Osteoblast (primary cell): Measurements from ENCODE around the gene DBN1. TPM values are rescaled to one million over a fixed set of nuclear protein-coding genes. Genes with fewer than 3 reads are reported as not detected.
"Not testable (repeated sequence)": the region's sequence is repeated elsewhere in the genome, so short reads cannot be mapped to it uniquely, and the experiment has no call there.

ENCODE experiments used
- DNase-seq: peaks from one replicate; pipeline ENCODE4 v3.0.0; 2011; ENCODE audit warnings: low spot score, mixed read lengths; ENCODE audit not compliant: insufficient read length; ENCODE audit errors: missing footprints
- H2AFZ ChIP-seq: 2 replicates; pipeline ENCODE4 v1.6.0; 2011; ENCODE audit warnings: mild to moderate bottlenecking, low read length
- H3K27ac ChIP-seq: 2 replicates; pipeline ENCODE4 v1.5.1; 2011; ENCODE audit warnings: mild to moderate bottlenecking, low read depth, low read length, moderate library complexity
- H3K27me3 ChIP-seq: 2 replicates; pipeline ENCODE4 v1.6.0; 2012; ENCODE audit warnings: mild to moderate bottlenecking, control low read depth, inconsistent platforms, low read length, moderate library complexity; ENCODE audit not compliant: insufficient read depth
- H3K36me3 ChIP-seq: 2 replicates; pipeline ENCODE4 v1.5.1; 2011; ENCODE audit warnings: mild to moderate bottlenecking, low read length, control low read depth, moderate library complexity; ENCODE audit not compliant: insufficient read depth
- H3K4me1 ChIP-seq: 2 replicates; pipeline ENCODE4 v1.5.1; 2011; ENCODE audit warnings: mild to moderate bottlenecking, low read length, control low read depth, moderate library complexity; ENCODE audit not compliant: insufficient read depth
- H3K4me2 ChIP-seq: 2 replicates; pipeline ENCODE4 v1.6.0; 2011; ENCODE audit warnings: mild to moderate bottlenecking, low read length; ENCODE audit not compliant: insufficient read depth
- H3K4me3 ChIP-seq: fragments of 200-600 bp; sonication (generic); 3 replicates; pipeline ENCODE4 v1.5.1; 2012; ENCODE audit warnings: mild to moderate bottlenecking, low read length, inconsistent platforms; ENCODE audit not compliant: insufficient read depth
- H3K79me2 ChIP-seq: 2 replicates; pipeline ENCODE4 v1.6.0; 2012; ENCODE audit warnings: mild to moderate bottlenecking, low read length, control low read depth, inconsistent platforms; ENCODE audit not compliant: insufficient read depth
- H3K9me3 ChIP-seq: 2 replicates; pipeline ENCODE4 v1.5.1; 2011; ENCODE audit warnings: low read depth, low read length, control low read depth
- H4K20me1 ChIP-seq: 2 replicates; pipeline ENCODE4 v1.6.0; 2012; ENCODE audit warnings: mild to moderate bottlenecking, low read length, control low read depth; ENCODE audit not compliant: insufficient read depth
- CTCF ChIP-seq: IDR thresholded peaks from 2 replicates; pipeline ENCODE4 v1.5.1; 2011; ENCODE audit warnings: mild to moderate bottlenecking, low read depth, low read length, moderate library complexity; ENCODE audit errors: extremely low read depth
- total RNA-seq: library from RNA; depleted of rRNA; stranded (reverse); fragments of >200 nt; gene quantifications from 2 replicates; pipeline ENCODE4 v1.2.3, GENCODE V29; 2012

DBN1 gene
- total RNA-seq, 1 donor: 139 TPM

DNA sequence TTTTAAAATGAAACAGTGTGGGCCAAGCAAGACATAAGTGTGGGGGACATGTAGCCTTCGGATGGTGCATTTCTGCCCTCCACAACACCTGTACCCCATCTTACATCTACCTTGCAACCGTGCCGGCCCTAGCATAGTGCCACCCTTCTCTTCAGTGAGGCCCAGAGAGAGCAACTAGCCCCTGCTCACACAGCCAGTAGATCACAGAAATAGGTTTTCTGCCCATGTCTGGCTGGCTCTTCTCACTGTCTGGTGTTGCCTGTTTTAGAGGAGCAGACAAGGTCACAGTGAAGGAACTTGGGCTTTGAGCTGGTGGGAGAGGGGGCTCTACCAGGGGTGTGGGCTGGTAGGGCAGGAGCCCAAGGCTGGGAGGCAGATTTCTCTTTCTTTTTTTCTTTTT lies 12.8 kb upstream of the DBN1 start:
- H3K79me2 ChIP-seq: peaks cover 41% of the 10 kb centered on the region
- TF ChIP-seq CTCF: no peak

GRCh38 chr5:177485753-177486152 lies 12.3 kb upstream of the DBN1 start:
- Histone ChIP-seq H3K36me3 (peaks cover 91% of the 10 kb centered on the region), H4K20me1 (peaks cover 66% of the 10 kb centered on the region)

More for the DNA sequence above, 12.8 kb upstream of the DBN1 start:
- no peak overlapping the region for H3K4me3 ChIP-seq
- H3K4me1 ChIP-seq: peaks cover 5% of the 10 kb centered on the region
- peaks cover 71% of the 10 kb centered on the region for H4K20me1 ChIP-seq
- H3K4me2 ChIP-seq: no peak overlapping the region
- peaks cover 96% of the 10 kb centered on the region for H3K36me3 ChIP-seq
- DNase-seq: no peak
- no peak overlapping the region for H2AFZ ChIP-seq
- H3K9me3 ChIP-seq: no peaks in the 10 kb centered on the region
- H3K27me3 ChIP-seq: no peaks in the 10 kb centered on the region
- no peak overlapping the region for H3K27ac ChIP-seq

GRCh38 chr5:177484902-177485549 lies 11.6 kb upstream of the DBN1 start:
- H3K4me3 ChIP-seq: no peak overlapping the region
- H3K27me3 ChIP-seq: no peaks in the 10 kb centered on the region
- no peaks in the 10 kb centered on the region for H3K9me3 ChIP-seq
- no peak for DNase-seq
- peaks cover 4% of the 10 kb centered on the region for H3K4me1 ChIP-seq
- no peak overlapping the region for H2AFZ ChIP-seq
- H3K79me2 ChIP-seq: peaks cover 29% of the 10 kb centered on the region
- no peak overlapping the region for H3K27ac ChIP-seq
- no peak for TF ChIP-seq CTCF
- H3K4me2 ChIP-seq: no peak overlapping the region
- peaks cover 87% of the 10 kb centered on the region for H3K36me3 ChIP-seq
- peaks cover 62% of the 10 kb centered on the region for H4K20me1 ChIP-seq

More at GRCh38 chr5:177485753-177486152, 12.3 kb upstream of the DBN1 start:
- not testable (repeated sequence) for H3K9me3 ChIP-seq, H3K27me3 ChIP-seq, H2AFZ ChIP-seq, H3K4me3 ChIP-seq, H3K4me1 ChIP-seq, DNase-seq, H3K4me2 ChIP-seq, H3K27ac ChIP-seq
- peaks cover 36% of the 10 kb centered on the region for H3K79me2 ChIP-seq

DNA sequence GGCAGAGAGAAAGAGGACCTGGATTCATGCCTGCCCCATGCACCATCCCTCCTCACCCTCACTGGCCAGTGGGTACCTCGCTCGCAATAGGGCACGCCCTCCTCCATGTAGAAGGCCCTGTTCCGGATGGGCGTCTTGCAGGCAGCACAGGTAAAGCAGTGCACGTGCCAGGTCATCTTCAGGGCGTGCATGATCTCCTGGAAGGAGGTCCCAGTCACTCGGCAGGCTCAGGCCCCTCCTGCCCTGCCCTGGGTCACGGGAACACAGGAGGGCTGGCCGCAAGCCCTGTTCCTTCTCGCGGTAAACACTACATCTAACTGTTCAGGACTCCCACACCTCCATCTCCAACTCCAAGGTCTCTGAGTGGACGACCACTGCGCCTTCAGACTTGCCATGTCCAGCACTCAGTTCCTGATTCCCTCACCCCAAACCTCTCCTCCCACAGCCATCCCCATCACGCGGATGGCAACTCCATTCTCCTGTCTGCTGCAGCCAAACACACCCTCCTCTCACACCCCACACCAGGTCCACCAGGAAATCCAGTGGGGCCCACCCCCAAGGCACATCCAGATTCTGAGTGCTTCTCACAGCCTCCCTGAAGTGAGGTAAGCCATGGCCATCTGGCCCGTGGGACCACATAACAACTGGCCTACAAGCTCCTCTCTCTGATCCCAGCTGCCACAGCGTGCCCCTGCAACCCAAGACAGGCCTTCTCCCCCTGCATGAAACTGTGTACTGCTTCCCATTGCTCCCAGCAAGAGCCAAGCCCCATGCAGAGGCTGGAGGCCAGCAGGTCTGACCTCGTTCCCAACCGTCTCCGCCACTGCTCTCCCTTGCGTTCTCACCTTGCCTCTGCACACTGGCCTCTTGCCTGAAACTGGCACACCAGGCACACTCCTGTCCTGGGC lies 10.8 kb upstream of the DBN1 start:
- Histone ChIP-seq H3K36me3 (peaks cover 85% of the 10 kb centered on the region), H3K4me1 (peaks cover 11% of the 10 kb centered on the region), H3K79me2 (peaks cover 24% of the 10 kb centered on the region), H4K20me1 (peaks cover 58% of the 10 kb centered on the region), H3K9me3 (no peaks in the 10 kb centered on the region), H3K4me2 (no peak overlapping the region), H3K4me3 (no peak overlapping the region), H3K27ac (no peak overlapping the region), H2AFZ (no peak overlapping the region), H3K27me3 (no peaks in the 10 kb centered on the region)
- DNase-seq: no peak
- no peak for TF ChIP-seq CTCF
